Naive B cell (primary cell): ENCODE data around the gene TMEM53. TPM values are rescaled to one million over a fixed set of nuclear protein-coding genes. Genes with fewer than 3 reads are reported as not detected.

Experiments
- ATAC-seq, 2 donors: fragments of 150-1000 bp; cut with Tn5 transposase; 2 replicates each; pipeline ENCODE4 v1.10.0; 2021; ENCODE audit warnings: low read depth in 2 of 2, mild to moderate bottlenecking in 2 of 2, moderate library complexity in 2 of 2
- DNase-seq: peaks from one replicate; pipeline ENCODE4 v3.0.0; 2022
- H3K27ac Mint-ChIP-seq, 6 donors: one replicate each; pipeline ENCODE4 v1.8.0; 2020 to 2022; ENCODE audit warnings: mild to moderate bottlenecking in 6 of 6, mixed read lengths in 6 of 6, moderate library complexity in 5 of 6, inconsistent platforms in 2 of 6
- H3K27me3 Mint-ChIP-seq, 3 donors: one replicate each; pipeline ENCODE4 v1.8.0; 2021 to 2022; ENCODE audit warnings: mixed read lengths in 3 of 3, mild to moderate bottlenecking in 1 of 3
- H3K36me3 Mint-ChIP-seq, 2 donors: one replicate each; pipeline ENCODE4 v1.8.0; 2020 to 2022; ENCODE audit warnings: mixed read lengths in 2 of 2, inconsistent platforms in 1 of 2, mild to moderate bottlenecking in 1 of 2
- H3K4me1 Mint-ChIP-seq, 3 donors: one replicate each; pipeline ENCODE4 v1.8.0; 2020 to 2022; ENCODE audit warnings: mixed read lengths in 3 of 3, inconsistent platforms in 1 of 3, mild to moderate bottlenecking in 1 of 3, moderate library complexity in 1 of 3
- H3K4me3 Mint-ChIP-seq, 8 donors: one replicate each; pipeline ENCODE4 v1.8.0; 2020 to 2022; ENCODE audit warnings: mild to moderate bottlenecking in 8 of 8, mixed read lengths in 8 of 8, moderate library complexity in 8 of 8, inconsistent platforms in 2 of 8
- H3K9me3 Mint-ChIP-seq, 7 donors: one replicate each; pipeline ENCODE4 v1.8.0; 2020 to 2022; ENCODE audit warnings: mixed read lengths in 7 of 7, mild to moderate bottlenecking in 5 of 7, inconsistent platforms in 2 of 7, moderate library complexity in 1 of 7
- polyA plus RNA-seq, 6 donors: library from polyadenylated mRNA; unstranded; fragments of 300-500 nt; fragmentation: Illumina TruSeq; gene quantifications; one replicate each; pipeline ENCODE4 v1.2.3, GENCODE V29; 2021; ENCODE audit warnings: low read depth in 6 of 6

The TMEM53 gene
- 10 to 100 TPM in 1 of 6 donors, 1 to 10 TPM in 5; 1.2 to 10.3 (median 7.4) TPM for polyA plus RNA-seq

- Mint-ChIP-seq H3K4me1 (peaks cover 29 to 39% (median 32%) of the 10 kb centered on the region in 3 donors), H3K27ac (peak within 1 kb of the TSS; percentile 82 to 97 (median 92)), H3K9me3 (no peaks in the 10 kb centered on the region), H3K4me3 (peak within 1 kb of the TSS; percentile 76 to 97 (median 94)), H3K27me3 (no peaks in the 10 kb centered on the region), H3K36me3 (no peaks in the 10 kb centered on the region)
- DNase-seq (peak; percentile 99), ATAC-seq (peak; percentile 90 to 92)
These were observed at the start of gene TMEM53, which contains the start of gene ARMH1 for GRCh38 chr1:44674113-44675000. TSS of gene TMEM53 (minus strand) at chr1:44674481. CDS start at chr1:44674391, 90 bp downstream. TSS of gene ARMH1 (plus strand) at chr1:44674714. CDS start at chr1:44689698, 14,984 bp downstream.

GRCh38 chr1:44723496-44724295, 49.4 kb upstream of the TMEM53 start:
- ATAC-seq (peak; percentile 50 to 60), DNase-seq (peak; percentile 76)
- H3K27me3 Mint-ChIP-seq, result no peaks in the 10 kb centered on the region
- peaks cover 0 to 4% (median 0%) of the 10 kb centered on the region in 7 donors for H3K9me3 Mint-ChIP-seq
- no peaks in the 10 kb centered on the region for H3K36me3 Mint-ChIP-seq
- peak overlapping the region; percentile 86 to 98 (median 89) for H3K27ac Mint-ChIP-seq
- peak overlapping the region; percentile 74 to 94 (median 90) for H3K4me3 Mint-ChIP-seq
- peaks cover 51 to 74% (median 69%) of the 10 kb centered on the region in 3 donors for H3K4me1 Mint-ChIP-seq

- DNase-seq (no peak), ATAC-seq (no peak)
- Mint-ChIP-seq H3K36me3 (no peaks in the 10 kb centered on the region), H3K4me1 (peaks cover 52 to 75% (median 70%) of the 10 kb centered on the region in 3 donors), H3K9me3 (peaks cover 0 to 4% (median 0%) of the 10 kb centered on the region in 7 donors), H3K27ac (peak overlapping the region; percentile 76 to 98 (median 89)), H3K27me3 (no peaks in the 10 kb centered on the region), H3K4me3 (peak overlapping the region; percentile 74 to 94 (median 90))
These were observed 48.8 kb upstream of the TMEM53 start for GRCh38 chr1:44723064-44723463.

GRCh38 chr1:44721485-44722361, 47.4 kb upstream of the TMEM53 start:
- H3K27ac Mint-ChIP-seq, result peak overlapping the region; percentile 98 to 99 (median 98)
- DNase-seq, result peak; percentile 83
- H3K36me3 Mint-ChIP-seq, result no peaks in the 10 kb centered on the region
- peak overlapping the region; percentile 59 to 86 (median 80) for H3K4me3 Mint-ChIP-seq
- H3K9me3 Mint-ChIP-seq, result peaks cover 0 to 4% (median 1%) of the 10 kb centered on the region in 7 donors
- H3K27me3 Mint-ChIP-seq, result no peaks in the 10 kb centered on the region
- peak; percentile 81 to 84 for ATAC-seq
- H3K4me1 Mint-ChIP-seq, result peaks cover 53 to 78% (median 72%) of the 10 kb centered on the region in 3 donors

- H3K36me3 Mint-ChIP-seq, result no peaks in the 10 kb centered on the region
- H3K4me1 Mint-ChIP-seq, result peaks cover 62 to 82% (median 80%) of the 10 kb centered on the region in 3 donors
- H3K4me3 Mint-ChIP-seq, result peak overlapping the region in 6 of 8 donors; percentile 39 to 84 (median 60)
- H3K27ac Mint-ChIP-seq, result peak overlapping the region in 4 of 6 donors; percentile 33 to 98 (median 86)
- DNase-seq (no peak), ATAC-seq (no peak)
- H3K9me3 Mint-ChIP-seq, result peaks cover 0 to 4% (median 1%) of the 10 kb centered on the region in 7 donors
- H3K27me3 Mint-ChIP-seq, result no peaks in the 10 kb centered on the region
These were observed 46.0 kb upstream of the TMEM53 start for GRCh38 chr1:44720281-44720680.

- Mint-ChIP-seq H3K27me3 (no peaks in the 10 kb centered on the region), H3K27ac (peak overlapping the region in 1 of 6 donors; percentile 82), H3K9me3 (peaks cover 0 to 4% (median 1%) of the 10 kb centered on the region in 7 donors), H3K4me3 (peak overlapping the region in 2 of 8 donors; percentile 25 to 47), H3K36me3 (no peaks in the 10 kb centered on the region), H3K4me1 (peaks cover 63 to 84% (median 82%) of the 10 kb centered on the region in 3 donors)
- ATAC-seq (no peak), DNase-seq (no peak)
These were observed 45.0 kb upstream of the TMEM53 start for GRCh38 chr1:44719318-44719717.

GRCh38 chr1:44718091-44718490, 43.8 kb upstream of the TMEM53 start:
- H3K36me3 Mint-ChIP-seq, result no peaks in the 10 kb centered on the region
- ATAC-seq (no peak), DNase-seq (no peak)
- H3K27ac Mint-ChIP-seq, result no peak overlapping the region
- no peak overlapping the region for H3K4me3 Mint-ChIP-seq
- peaks cover 59 to 87% (median 85%) of the 10 kb centered on the region in 3 donors for H3K4me1 Mint-ChIP-seq
- H3K9me3 Mint-ChIP-seq, result peaks cover 0 to 1% (median 0%) of the 10 kb centered on the region in 7 donors
- no peaks in the 10 kb centered on the region for H3K27me3 Mint-ChIP-seq

GRCh38 chr1:44717653-44718052, 43.4 kb upstream of the TMEM53 start:
- H3K27ac Mint-ChIP-seq, result no peak overlapping the region
- no peaks in the 10 kb centered on the region for H3K36me3 Mint-ChIP-seq
- ATAC-seq (no peak), DNase-seq (no peak)
- peaks cover 0 to 1% (median 0%) of the 10 kb centered on the region in 7 donors for H3K9me3 Mint-ChIP-seq
- H3K4me3 Mint-ChIP-seq, result no peak overlapping the region
- H3K27me3 Mint-ChIP-seq, result no peaks in the 10 kb centered on the region
- H3K4me1 Mint-ChIP-seq, result peaks cover 56 to 88% (median 86%) of the 10 kb centered on the region in 3 donors

GRCh38 chr1:44717156-44717555, 42.9 kb upstream of the TMEM53 start:
- ATAC-seq (no peak), DNase-seq (no peak)
- Mint-ChIP-seq H3K27ac (peak overlapping the region in 1 of 6 donors; percentile 20), H3K36me3 (no peaks in the 10 kb centered on the region), H3K4me3 (peak overlapping the region in 1 of 8 donors; percentile 18), H3K27me3 (no peaks in the 10 kb centered on the region), H3K4me1 (peaks cover 56 to 90% (median 88%) of the 10 kb centered on the region in 3 donors), H3K9me3 (peaks cover 0 to 1% (median 0%) of the 10 kb centered on the region in 7 donors)

- Mint-ChIP-seq H3K27ac (peak overlapping the region in 5 of 6 donors; percentile 75 to 97 (median 96)), H3K27me3 (no peaks in the 10 kb centered on the region), H3K9me3 (peaks cover 0 to 1% (median 0%) of the 10 kb centered on the region in 7 donors), H3K4me1 (peaks cover 41 to 82% (median 73%) of the 10 kb centered on the region in 3 donors), H3K4me3 (peak overlapping the region; percentile 45 to 91 (median 64)), H3K36me3 (no peaks in the 10 kb centered on the region)
- DNase-seq (peak; percentile 73), ATAC-seq (peak; percentile 29 to 45)
These were observed 40.8 kb upstream of the TMEM53 start for GRCh38 chr1:44714944-44715571.

- peak overlapping the region in 5 of 6 donors; percentile 75 to 97 (median 96) for H3K27ac Mint-ChIP-seq
- H3K4me3 Mint-ChIP-seq, result peak overlapping the region; percentile 45 to 91 (median 64)
- H3K27me3 Mint-ChIP-seq, result no peaks in the 10 kb centered on the region
- H3K9me3 Mint-ChIP-seq, result peaks cover 0 to 1% (median 0%) of the 10 kb centered on the region in 7 donors
- no peak for DNase-seq
- peak; percentile 33 to 37 for ATAC-seq
- H3K36me3 Mint-ChIP-seq, result no peaks in the 10 kb centered on the region
- peaks cover 38 to 76% (median 69%) of the 10 kb centered on the region in 3 donors for H3K4me1 Mint-ChIP-seq
These were observed 40.3 kb upstream of the TMEM53 start for GRCh38 chr1:44714532-44714931.
